ENCODE measurements around the gene CDH12.
"Not testable (repeated sequence)": the region's sequence is repeated elsewhere in the genome, so short reads cannot be mapped to it uniquely, and the experiment has no call there.

GRCh38 chr5:22165931-22166330 lies 687.2 kb downstream of the CDH12 start:
- TF ChIP-seq, protein P1, sequence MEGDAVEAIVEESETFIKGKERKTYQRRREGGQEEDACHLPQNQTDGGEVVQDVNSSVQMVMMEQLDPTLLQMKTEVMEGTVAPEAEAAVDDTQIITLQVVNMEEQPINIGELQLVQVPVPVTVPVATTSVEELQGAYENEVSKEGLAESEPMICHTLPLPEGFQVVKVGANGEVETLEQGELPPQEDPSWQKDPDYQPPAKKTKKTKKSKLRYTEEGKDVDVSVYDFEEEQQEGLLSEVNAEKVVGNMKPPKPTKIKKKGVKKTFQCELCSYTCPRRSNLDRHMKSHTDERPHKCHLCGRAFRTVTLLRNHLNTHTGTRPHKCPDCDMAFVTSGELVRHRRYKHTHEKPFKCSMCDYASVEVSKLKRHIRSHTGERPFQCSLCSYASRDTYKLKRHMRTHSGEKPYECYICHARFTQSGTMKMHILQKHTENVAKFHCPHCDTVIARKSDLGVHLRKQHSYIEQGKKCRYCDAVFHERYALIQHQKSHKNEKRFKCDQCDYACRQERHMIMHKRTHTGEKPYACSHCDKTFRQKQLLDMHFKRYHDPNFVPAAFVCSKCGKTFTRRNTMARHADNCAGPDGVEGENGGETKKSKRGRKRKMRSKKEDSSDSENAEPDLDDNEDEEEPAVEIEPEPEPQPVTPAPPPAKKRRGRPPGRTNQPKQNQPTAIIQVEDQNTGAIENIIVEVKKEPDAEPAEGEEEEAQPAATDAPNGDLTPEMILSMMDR (IDR thresholded peaks at IDR 0.05) = not testable (repeated sequence)
- not testable (repeated sequence) for TF ChIP-seq POLR2A, POLR2AphosphoS5 (IDR thresholded peaks at IDR 0.05)
